Measurements from ENCODE around the gene TTC38.

DNA sequence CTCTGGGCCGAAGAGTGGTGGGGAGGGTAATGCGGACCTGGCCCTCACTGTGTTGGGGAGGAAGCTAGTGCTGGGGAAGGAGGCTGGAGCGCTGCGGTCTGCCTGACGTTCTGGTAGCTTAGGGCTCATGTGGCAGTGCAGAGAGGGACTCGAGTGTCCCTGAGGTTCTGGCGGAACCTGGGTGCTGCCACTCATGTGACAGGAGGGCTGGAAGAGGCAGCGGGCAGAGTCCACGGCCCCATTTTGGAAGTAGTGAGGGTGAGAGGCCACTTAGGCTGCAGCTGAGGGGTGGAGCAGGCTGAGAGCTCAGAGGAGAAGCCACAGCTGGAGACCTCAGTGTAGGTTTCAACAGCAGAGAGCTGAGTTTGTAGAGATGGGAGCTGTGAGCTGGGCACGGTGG is 51.5 kb downstream of the TTC38 start:
- TF ChIP-seq, protein P1, sequence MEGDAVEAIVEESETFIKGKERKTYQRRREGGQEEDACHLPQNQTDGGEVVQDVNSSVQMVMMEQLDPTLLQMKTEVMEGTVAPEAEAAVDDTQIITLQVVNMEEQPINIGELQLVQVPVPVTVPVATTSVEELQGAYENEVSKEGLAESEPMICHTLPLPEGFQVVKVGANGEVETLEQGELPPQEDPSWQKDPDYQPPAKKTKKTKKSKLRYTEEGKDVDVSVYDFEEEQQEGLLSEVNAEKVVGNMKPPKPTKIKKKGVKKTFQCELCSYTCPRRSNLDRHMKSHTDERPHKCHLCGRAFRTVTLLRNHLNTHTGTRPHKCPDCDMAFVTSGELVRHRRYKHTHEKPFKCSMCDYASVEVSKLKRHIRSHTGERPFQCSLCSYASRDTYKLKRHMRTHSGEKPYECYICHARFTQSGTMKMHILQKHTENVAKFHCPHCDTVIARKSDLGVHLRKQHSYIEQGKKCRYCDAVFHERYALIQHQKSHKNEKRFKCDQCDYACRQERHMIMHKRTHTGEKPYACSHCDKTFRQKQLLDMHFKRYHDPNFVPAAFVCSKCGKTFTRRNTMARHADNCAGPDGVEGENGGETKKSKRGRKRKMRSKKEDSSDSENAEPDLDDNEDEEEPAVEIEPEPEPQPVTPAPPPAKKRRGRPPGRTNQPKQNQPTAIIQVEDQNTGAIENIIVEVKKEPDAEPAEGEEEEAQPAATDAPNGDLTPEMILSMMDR (IDR thresholded peaks at IDR 0.05; ENCODE audit: poor library complexity, severe bottlenecking) = no peak
- TF ChIP-seq EP300 (conservative IDR thresholded peaks at IDR 0.05; ENCODE audit: poor library complexity, severe bottlenecking) = no peak
- TF ChIP-seq POLR2AphosphoS5 (IDR thresholded peaks at IDR 0.05) = no peak

Measured in neural cell (in vitro differentiated cells).